Stimulated activated naive CD8-positive, alpha-beta T cell treated with anti-CD3 and anti-CD28 coated beads, Interleukin-15, Interleukin-2, amounts not matched to agents 100 U/mL and 50 U/mL, for 24 hours (primary cell): Measurements from ENCODE around the gene CACNA1B.

Experiments used
- ATAC-seq: fragments of 150-1000 bp; cut with Tn5 transposase; one replicate; pipeline ENCODE4 v1.10.0; 2021
- DNase-seq: peaks from one replicate; pipeline ENCODE4 v3.0.0; 2021

Gene CACNA1B

GRCh38 chr9:138040446-138041430 lies 163.2 kb downstream of the CACNA1B start:
- DNase-seq (no peak), ATAC-seq (no peak)

- DNase-seq = no peak
- no peak for ATAC-seq
Measured at GRCh38 chr9:138042146-138042545, 164.6 kb downstream of the CACNA1B start.

GRCh38 chr9:138042640-138043039 lies 165.1 kb downstream of the CACNA1B start:
- DNase-seq = no peak
- no peak for ATAC-seq

GRCh38 chr9:138043061-138043410 lies 165.5 kb downstream of the CACNA1B start:
- no peak for ATAC-seq
- no peak for DNase-seq

- DNase-seq = no peak
- no peak for ATAC-seq
Measured at GRCh38 chr9:138043411-138044345, 166.1 kb downstream of the CACNA1B start.

- no peak for DNase-seq
Measured at GRCh38 chr9:138044485-138045383, 167.2 kb downstream of the CACNA1B start.

GRCh38 chr9:138045541-138046490 lies 168.2 kb downstream of the CACNA1B start:
- DNase-seq = no peak
- no peak for ATAC-seq

More at GRCh38 chr9:138044485-138045383, 167.2 kb downstream of the CACNA1B start:
- ATAC-seq = no peak

- no peak for DNase-seq
- ATAC-seq = no peak
Measured at GRCh38 chr9:138046641-138047301, 169.2 kb downstream of the CACNA1B start.

GRCh38 chr9:138047469-138048040 lies 170.0 kb downstream of the CACNA1B start:
- ATAC-seq (no peak), DNase-seq (no peak)

GRCh38 chr9:138048184-138048583 lies 170.6 kb downstream of the CACNA1B start:
- no peak for DNase-seq
- no peak for ATAC-seq

GRCh38 chr9:138049085-138049778 lies 171.7 kb downstream of the CACNA1B start:
- DNase-seq (no peak), ATAC-seq (no peak)

- ATAC-seq = no peak
- no peak for DNase-seq
Measured at GRCh38 chr9:138049779-138050471, 172.3 kb downstream of the CACNA1B start.

- no peak for ATAC-seq
- no peak for DNase-seq
Measured at GRCh38 chr9:138050472-138051330, 173.1 kb downstream of the CACNA1B start.

- DNase-seq (no peak), ATAC-seq (no peak)
Measured at GRCh38 chr9:138051586-138052321, 174.2 kb downstream of the CACNA1B start.

- no peak for ATAC-seq
- no peak for DNase-seq
Measured at GRCh38 chr9:138052322-138052615, 174.7 kb downstream of the CACNA1B start.

- DNase-seq (no peak), ATAC-seq (no peak)
Measured at GRCh38 chr9:138052635-138053320, 175.2 kb downstream of the CACNA1B start.
